Body of pancreas (tissue), 4 donors: ENCODE results near the gene SKP1. TPM values are rescaled to one million over a fixed set of nuclear protein-coding genes. Genes with fewer than 3 reads are reported as not detected.

ENCODE experiments used
- ATAC-seq: fragments of 150-250 bp; one replicate; pipeline ENCODE4 v1.9.1; 2016
- DNase-seq, 4 donors: peaks; one replicate each; pipeline ENCODE4 v3.0.0-alpha.2; 2019
- H3K27ac ChIP-seq, 4 donors: fragments of 200-600 bp; sonication (generic); 1 replicate in 3 of 4; 2 replicates in 1 of 4; pipeline versions ENCODE4 v1.5.1 to v1.6.1; 2016 to 2019; ENCODE audit warnings: mild to moderate bottlenecking in 1 of 4, mixed read lengths in 1 of 4, moderate library complexity in 1 of 4
- H3K27me3 ChIP-seq, 2 donors: fragments of 200-600 bp; sonication (generic); one replicate each; pipeline ENCODE4 v1.6.0; 2016; ENCODE audit warnings: mild to moderate bottlenecking in 1 of 2
- H3K36me3 ChIP-seq, 2 donors: fragments of 200-600 bp; sonication (generic); replicated peaks in 1 of 2; 2 replicates each; pipeline ENCODE4 v1.5.1; 2016; ENCODE audit warnings: low read depth in 2 of 2; ENCODE audit not compliant: insufficient read depth in 1 of 2
- H3K4me1 ChIP-seq: fragments of 200-600 bp; sonication (generic); one replicate; pipeline ENCODE4 v1.6.0; 2016
- H3K4me3 ChIP-seq, 2 donors: fragments of 200-600 bp; sonication (generic); 1 replicate in 1 of 2; 2 replicates in 1 of 2; pipeline ENCODE4 v1.5.1; 2016 to 2019
- H3K9me3 ChIP-seq, 3 donors: fragments of 200-600 bp; sonication (generic); 1 replicate in 2 of 3; 2 replicates in 1 of 3; pipeline ENCODE4 v1.5.1; 2016
- POLR2A ChIP-seq, 3 donors: fragments of 450-650 bp; IDR thresholded peaks; one replicate each; pipeline ENCODE4 v1.6.1; 2016; ENCODE audit warnings: antibody characterized with exemption in 3 of 3, mild to moderate bottlenecking in 2 of 3
- WGBS, 2 donors: methylation state at CpG; one replicate each; pipeline ENCODE4 v1.1.5; 2017; 5-methylcytosine and 5-hydroxymethylcytosine counted together
- intact Hi-C: fragments of 100-400 bp; cut with DNase I; formaldehyde crosslinking; loops from one replicate; pipeline ENCODE4 v1.15.1; 2023
- total RNA-seq, 2 donors: library from RNA; depleted of rRNA; stranded (reverse); fragments of >200 nt; gene quantifications; one replicate each; pipeline ENCODE4 v1.1.0, GENCODE V29; 2016
- TF ChIP-seq, protein P1 (sequence below), 7 experiments: fragments of 450-650 bp in 4 of 7; fragments of 200-600 bp in 3 of 7; sonication (generic) in 3 of 7; IDR thresholded peaks; one replicate each; pipeline ENCODE4 v1.5.1; 2016 to 2019; ENCODE audit warnings: antibody characterized with exemption in 7 of 7

Gene SKP1
- total RNA-seq, 2 donors from 2014 or later: 31.6 to 46.8 TPM

DNA sequence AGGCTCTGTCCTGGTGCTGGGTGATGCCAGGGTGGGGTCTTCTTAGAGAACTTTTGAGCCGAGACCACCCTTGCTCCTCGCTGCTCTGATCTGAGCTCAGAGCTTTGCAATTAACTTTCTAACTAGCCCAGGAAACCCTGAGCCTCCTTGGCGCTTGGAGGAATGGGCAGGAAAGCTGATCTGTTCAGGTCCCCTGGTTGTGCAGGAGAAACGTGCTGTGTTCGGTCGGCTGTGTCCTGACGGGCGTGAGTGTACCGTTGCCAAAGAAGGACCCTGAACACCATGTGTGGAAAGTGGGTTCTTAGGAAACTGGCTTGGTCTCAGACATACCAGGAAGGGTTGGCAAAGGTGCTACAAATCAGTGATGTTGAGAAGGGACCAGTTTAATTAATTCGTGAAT is 60.5 kb downstream of the SKP1 start:
- Histone ChIP-seq H3K27me3 (no peaks in the 10 kb centered on the region), H3K27ac (peak overlapping the region in 2 of 4 donors; percentile 58 to 76), H3K36me3 (no peaks in the 10 kb centered on the region), H3K9me3 (no peaks in the 10 kb centered on the region), H3K4me1 (peaks cover 22% of the 10 kb centered on the region), H3K4me3 (no peak overlapping the region)
- no peak for DNase-seq
- WGBS, 2 donors: 79 to 83% methylated on average over 4 to 10 of the region's 10 CpGs
- intact Hi-C loops: no loop called here
- ATAC-seq: no peak
- no peak for TF ChIP-seq POLR2A (IDR thresholded peaks at IDR 0.05)
- TF ChIP-seq, protein P1, sequence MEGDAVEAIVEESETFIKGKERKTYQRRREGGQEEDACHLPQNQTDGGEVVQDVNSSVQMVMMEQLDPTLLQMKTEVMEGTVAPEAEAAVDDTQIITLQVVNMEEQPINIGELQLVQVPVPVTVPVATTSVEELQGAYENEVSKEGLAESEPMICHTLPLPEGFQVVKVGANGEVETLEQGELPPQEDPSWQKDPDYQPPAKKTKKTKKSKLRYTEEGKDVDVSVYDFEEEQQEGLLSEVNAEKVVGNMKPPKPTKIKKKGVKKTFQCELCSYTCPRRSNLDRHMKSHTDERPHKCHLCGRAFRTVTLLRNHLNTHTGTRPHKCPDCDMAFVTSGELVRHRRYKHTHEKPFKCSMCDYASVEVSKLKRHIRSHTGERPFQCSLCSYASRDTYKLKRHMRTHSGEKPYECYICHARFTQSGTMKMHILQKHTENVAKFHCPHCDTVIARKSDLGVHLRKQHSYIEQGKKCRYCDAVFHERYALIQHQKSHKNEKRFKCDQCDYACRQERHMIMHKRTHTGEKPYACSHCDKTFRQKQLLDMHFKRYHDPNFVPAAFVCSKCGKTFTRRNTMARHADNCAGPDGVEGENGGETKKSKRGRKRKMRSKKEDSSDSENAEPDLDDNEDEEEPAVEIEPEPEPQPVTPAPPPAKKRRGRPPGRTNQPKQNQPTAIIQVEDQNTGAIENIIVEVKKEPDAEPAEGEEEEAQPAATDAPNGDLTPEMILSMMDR (IDR thresholded peaks at IDR 0.05): no peak

DNA sequence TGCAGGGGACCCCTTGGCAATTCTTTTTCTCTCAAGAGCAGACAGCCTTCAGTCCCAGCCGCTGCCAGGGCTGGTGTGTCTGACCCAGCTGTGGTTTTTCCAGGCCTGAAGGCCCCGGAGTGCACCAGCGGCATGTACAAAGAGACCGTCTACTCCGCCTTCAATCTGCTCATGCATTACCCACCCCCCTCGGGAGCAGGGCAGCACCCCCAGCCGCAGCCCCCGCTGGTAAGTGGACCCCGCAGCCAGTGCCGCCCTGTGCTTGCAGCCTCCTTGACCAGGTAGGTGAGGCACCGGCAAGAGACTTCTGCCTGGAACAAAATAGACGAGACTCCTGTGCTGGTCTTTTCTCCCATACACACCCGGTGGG is 61.0 kb downstream of the SKP1 start:
- TF ChIP-seq, protein P1 (IDR thresholded peaks at IDR 0.05): no peak
- TF ChIP-seq POLR2A (IDR thresholded peaks at IDR 0.05): no peak
- Histone ChIP-seq H3K4me3 (no peak overlapping the region), H3K4me1 (peaks cover 22% of the 10 kb centered on the region), H3K36me3 (no peaks in the 10 kb centered on the region), H3K27ac (peak overlapping the region; percentile 7 to 76 (median 62)), H3K27me3 (no peaks in the 10 kb centered on the region), H3K9me3 (no peaks in the 10 kb centered on the region)
- peak; percentile 13 for ATAC-seq
- WGBS, 2 donors: 46 to 54% methylated on average over 5 to 12 of the region's 13 CpGs
- peak in 1 of 4 donors; percentile 58 for DNase-seq
- intact Hi-C loops: no loop called here

DNA sequence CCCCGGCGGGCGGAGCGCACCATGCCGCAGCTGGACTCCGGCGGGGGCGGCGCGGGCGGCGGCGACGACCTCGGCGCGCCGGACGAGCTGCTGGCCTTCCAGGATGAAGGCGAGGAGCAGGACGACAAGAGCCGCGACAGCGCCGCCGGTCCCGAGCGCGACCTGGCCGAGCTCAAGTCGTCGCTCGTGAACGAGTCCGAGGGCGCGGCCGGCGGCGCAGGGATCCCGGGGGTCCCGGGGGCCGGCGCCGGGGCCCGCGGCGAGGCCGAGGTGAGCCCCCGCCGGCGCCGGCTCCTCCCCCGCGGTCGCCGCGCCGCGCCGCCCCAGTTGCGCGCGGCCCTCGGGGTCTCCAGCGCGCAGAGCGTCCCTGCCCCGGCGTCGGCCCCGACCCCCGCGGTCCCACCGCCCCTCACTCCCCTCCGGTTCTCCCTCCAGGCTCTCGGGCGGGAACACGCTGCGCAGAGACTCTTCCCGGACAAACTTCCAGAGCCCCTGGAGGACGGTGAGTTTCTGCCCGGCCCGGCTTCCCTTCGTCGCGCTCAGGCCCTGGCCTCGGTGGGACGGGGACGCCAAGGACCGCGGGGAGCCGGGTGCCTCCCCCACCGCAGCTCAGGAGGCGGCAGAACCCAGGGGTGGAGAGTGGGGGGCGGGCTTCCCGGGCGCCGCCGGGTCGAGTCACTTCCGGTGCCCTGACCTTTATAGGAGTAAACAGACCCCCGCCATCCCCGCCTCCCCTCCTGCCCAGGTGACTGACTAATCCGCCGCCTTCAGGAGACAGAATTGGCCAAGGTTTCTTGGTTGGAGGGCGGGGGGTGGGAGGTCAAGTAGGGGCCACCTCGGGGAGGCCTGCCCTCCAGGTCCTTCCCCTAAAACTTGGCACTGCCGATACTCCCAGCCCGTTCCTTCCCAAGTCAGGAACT is 61.6 kb downstream of the SKP1 start:
- TF ChIP-seq, protein P1 (IDR thresholded peaks at IDR 0.05): no peak
- TF ChIP-seq POLR2A (IDR thresholded peaks at IDR 0.05): no peak
- ATAC-seq (peak; percentile 45), DNase-seq (peak; percentile 47 to 77 (median 66))
- Histone ChIP-seq H3K27ac (peak overlapping the region; percentile 7 to 76 (median 62)), H3K4me1 (peaks cover 22% of the 10 kb centered on the region), H3K36me3 (no peaks in the 10 kb centered on the region), H3K9me3 (no peaks in the 10 kb centered on the region), H3K4me3 (peak overlapping the region; percentile 25 to 31), H3K27me3 (no peaks in the 10 kb centered on the region)
- intact Hi-C loops: no loop called here
- 3 to 20% methylated on average over 10 to 48 of the region's 110 CpGs for WGBS, 2 donors

DNA sequence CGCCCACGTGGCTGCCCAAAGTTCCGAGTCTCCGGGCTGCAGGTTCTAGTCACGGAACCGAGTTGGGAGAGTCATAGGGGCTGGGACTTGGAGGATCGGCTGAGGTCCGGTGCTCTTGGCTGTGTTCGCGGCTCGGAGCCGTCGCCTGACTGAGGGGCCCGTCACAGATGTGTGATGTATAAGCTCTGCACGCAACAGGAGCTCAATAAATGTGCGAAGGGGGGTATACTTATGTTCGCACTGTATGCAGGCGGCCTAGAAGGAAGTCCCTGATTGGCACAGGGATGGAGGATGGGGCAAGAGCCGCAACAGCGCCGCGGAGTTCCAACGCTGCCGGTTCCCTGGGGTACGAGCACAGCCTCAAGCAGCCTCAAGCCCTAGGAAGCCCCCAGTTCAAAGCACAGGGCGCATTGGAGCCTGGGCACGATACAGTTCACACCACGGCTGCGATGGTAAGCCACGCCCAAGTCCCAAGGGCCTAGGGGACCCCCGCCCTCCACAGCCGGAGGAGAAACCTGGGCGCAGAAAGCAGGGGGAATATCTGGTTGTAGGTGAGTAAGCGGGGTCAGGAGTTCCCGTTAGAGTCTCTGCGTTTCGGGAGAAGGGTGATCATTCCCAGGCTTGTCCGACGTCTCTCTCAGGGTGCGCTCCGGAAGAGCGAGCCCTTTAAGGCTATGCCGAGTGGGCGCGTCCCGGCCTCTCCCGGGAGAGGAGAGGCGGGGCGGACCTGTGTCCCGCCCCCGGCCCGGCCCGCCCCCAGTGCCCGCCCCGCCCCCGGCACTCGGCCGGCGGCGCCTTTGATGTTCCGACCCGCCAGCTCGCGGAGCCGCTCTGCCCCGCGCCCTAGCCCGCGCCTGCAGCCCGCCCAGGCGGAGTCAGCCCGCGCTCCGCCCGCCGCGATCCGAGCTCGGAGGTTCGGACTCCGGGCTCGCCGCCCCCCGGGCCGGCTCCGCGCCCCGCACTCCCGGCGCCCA is 62.6 kb downstream of the SKP1 start, which contains the start of gene TCF7:
TCF7 (plus strand) TSS at position 780 of the 974 bp plus-strand sequence. CDS start 226 bp downstream, outside the sequence.
- H3K27ac ChIP-seq: peak within 1 kb of the TSS; percentile 7 to 76 (median 62)

More for the DNA sequence above, 62.6 kb downstream of the SKP1 start, which contains the start of gene TCF7:
- WGBS, 2 donors: 1 to 2% methylated on average over 31 to 85 of the region's 90 CpGs
- Histone ChIP-seq H3K27me3 (no peaks in the 10 kb centered on the region), H3K36me3 (no peaks in the 10 kb centered on the region), H3K9me3 (no peaks in the 10 kb centered on the region), H3K4me1 (peaks cover 22% of the 10 kb centered on the region), H3K4me3 (peak within 1 kb of the TSS; percentile 45 to 49)
- TF ChIP-seq, protein P1 (IDR thresholded peaks at IDR 0.05): peak in 1 of 7 experiments; percentile 6
- peak; percentile 19 to 47 (median 45) for TF ChIP-seq POLR2A (IDR thresholded peaks at IDR 0.05)
- intact Hi-C loops: no loop called here
- ATAC-seq: peak; percentile 93
- DNase-seq: peak; percentile 80 to 88 (median 85)
